Peyer's patch (tissue), 4 donors: Measurements from ENCODE around the gene FRMD5. TPM values are rescaled to one million over a fixed set of nuclear protein-coding genes. Genes with fewer than 3 reads are reported as not detected.

Experiments used
- DNase-seq, 3 donors: peaks; one replicate each; pipeline ENCODE4 v3.0.0-alpha.2; 2017 to 2019
- H3K27ac ChIP-seq, 4 donors: fragments of 200-600 bp; sonication (generic); one replicate each; pipeline ENCODE4 v1.5.1; 2016 to 2019
- H3K27me3 ChIP-seq, 2 donors: fragments of 200-600 bp; sonication (generic); one replicate each; pipeline ENCODE4 v1.5.1; 2019
- H3K36me3 ChIP-seq, 3 donors: fragments of 200-600 bp; sonication (generic); one replicate each; pipeline ENCODE4 v1.5.1; 2016 to 2019
- H3K4me1 ChIP-seq, 4 donors: fragments of 200-600 bp; sonication (generic); one replicate each; pipeline ENCODE4 v1.5.1; 2016 to 2019
- H3K4me3 ChIP-seq, 4 donors: fragments of 200-600 bp; sonication (generic); 1 replicate in 3 of 4; 2 replicates in 1 of 4; pipeline ENCODE4 v1.5.1; 2016 to 2019; ENCODE audit warnings: mild to moderate bottlenecking in 1 of 4
- H3K9me3 ChIP-seq, 4 donors: fragments of 200-600 bp; sonication (generic); one replicate each; pipeline ENCODE4 v1.5.1; 2016 to 2019; ENCODE audit warnings: mild to moderate bottlenecking in 1 of 4
- POLR2A ChIP-seq, 2 donors: fragments of 450-650 bp; IDR thresholded peaks; one replicate each; pipeline ENCODE4 v1.5.1; 2017; ENCODE audit warnings: antibody characterized with exemption in 2 of 2, mild to moderate bottlenecking in 2 of 2, moderate library complexity in 2 of 2
- total RNA-seq, 4 donors: library from RNA; depleted of rRNA; stranded (reverse); fragments of >200 nt; gene quantifications; one replicate each; pipeline ENCODE4 v1.1.0, GENCODE V29; 2016
- TF ChIP-seq, protein P1 (sequence below), 6 experiments: fragments of 450-650 bp in 4 of 6; fragments of 200-600 bp in 2 of 6; sonication (generic) in 1 of 6; IDR thresholded peaks; one replicate each; pipeline ENCODE4 v1.5.1; 2017 to 2019; ENCODE audit warnings: antibody characterized with exemption in 6 of 6, mild to moderate bottlenecking in 3 of 6, moderate library complexity in 1 of 6

Gene FRMD5
- total RNA-seq, 4 donors from 2014 or later = 0.54 to 5.0 (median 0.57) TPM; not detected in 1

GRCh38 chr15:44029003-44029402, 166.1 kb downstream of the FRMD5 start:
- no peaks in the 10 kb centered on the region for H3K9me3 ChIP-seq
- H3K4me3 ChIP-seq = no peak overlapping the region
- H3K27me3 ChIP-seq = no peaks in the 10 kb centered on the region
- TF ChIP-seq POLR2A (IDR thresholded peaks at IDR 0.05) = no peak
- TF ChIP-seq, protein P1, sequence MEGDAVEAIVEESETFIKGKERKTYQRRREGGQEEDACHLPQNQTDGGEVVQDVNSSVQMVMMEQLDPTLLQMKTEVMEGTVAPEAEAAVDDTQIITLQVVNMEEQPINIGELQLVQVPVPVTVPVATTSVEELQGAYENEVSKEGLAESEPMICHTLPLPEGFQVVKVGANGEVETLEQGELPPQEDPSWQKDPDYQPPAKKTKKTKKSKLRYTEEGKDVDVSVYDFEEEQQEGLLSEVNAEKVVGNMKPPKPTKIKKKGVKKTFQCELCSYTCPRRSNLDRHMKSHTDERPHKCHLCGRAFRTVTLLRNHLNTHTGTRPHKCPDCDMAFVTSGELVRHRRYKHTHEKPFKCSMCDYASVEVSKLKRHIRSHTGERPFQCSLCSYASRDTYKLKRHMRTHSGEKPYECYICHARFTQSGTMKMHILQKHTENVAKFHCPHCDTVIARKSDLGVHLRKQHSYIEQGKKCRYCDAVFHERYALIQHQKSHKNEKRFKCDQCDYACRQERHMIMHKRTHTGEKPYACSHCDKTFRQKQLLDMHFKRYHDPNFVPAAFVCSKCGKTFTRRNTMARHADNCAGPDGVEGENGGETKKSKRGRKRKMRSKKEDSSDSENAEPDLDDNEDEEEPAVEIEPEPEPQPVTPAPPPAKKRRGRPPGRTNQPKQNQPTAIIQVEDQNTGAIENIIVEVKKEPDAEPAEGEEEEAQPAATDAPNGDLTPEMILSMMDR (IDR thresholded peaks at IDR 0.05) = no peak
- no peaks in the 10 kb centered on the region for H3K36me3 ChIP-seq
- DNase-seq = no peak
- no peaks in the 10 kb centered on the region for H3K4me1 ChIP-seq
- H3K27ac ChIP-seq = no peak overlapping the region

DNA sequence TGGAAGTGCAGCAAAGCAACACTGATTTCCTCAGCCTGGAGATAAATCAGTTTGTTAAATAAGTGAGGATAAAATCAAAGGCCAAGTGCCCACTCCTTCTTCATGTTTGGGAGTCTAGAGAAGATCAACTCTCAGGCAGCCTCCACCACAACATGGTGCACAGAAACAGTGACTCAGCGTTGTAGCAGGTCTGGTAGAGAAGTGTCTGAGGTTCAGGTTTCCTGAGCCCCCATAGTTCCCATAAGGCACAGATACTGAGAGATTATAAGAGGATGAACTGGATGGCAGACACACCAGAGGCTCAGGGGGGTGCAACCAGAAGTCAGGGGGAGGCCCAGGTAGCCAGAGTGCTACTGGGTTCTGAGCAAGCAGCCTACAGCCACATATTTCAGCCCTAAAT, 166.7 kb downstream of the FRMD5 start:
- Histone ChIP-seq H3K4me1 (no peaks in the 10 kb centered on the region), H3K9me3 (no peaks in the 10 kb centered on the region), H3K27me3 (no peaks in the 10 kb centered on the region), H3K36me3 (no peaks in the 10 kb centered on the region), H3K27ac (no peak overlapping the region), H3K4me3 (no peak overlapping the region)
- no peak for DNase-seq
- TF ChIP-seq POLR2A (IDR thresholded peaks at IDR 0.05) = no peak
- TF ChIP-seq, protein P1 (IDR thresholded peaks at IDR 0.05) = no peak

DNA sequence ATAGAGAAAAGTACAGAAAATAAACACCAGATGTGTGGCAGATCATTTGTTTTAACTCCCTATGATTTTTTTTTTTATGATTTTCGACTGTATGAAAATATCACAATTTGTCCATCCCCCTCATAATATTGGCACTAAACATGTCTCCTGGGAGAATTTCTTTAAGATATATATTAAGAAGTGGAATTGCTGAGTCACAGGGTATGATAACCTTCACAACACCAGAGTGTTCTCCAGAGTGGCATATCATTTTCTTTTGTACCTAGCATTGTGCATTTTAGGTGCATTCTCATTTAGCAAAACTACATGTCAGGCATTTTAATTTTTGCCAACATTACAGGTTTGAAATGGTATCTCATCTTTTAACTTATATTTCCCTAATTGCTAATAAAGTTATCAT, 170.9 kb downstream of the FRMD5 start:
- TF ChIP-seq, protein P1 (IDR thresholded peaks at IDR 0.05) = no peak
- TF ChIP-seq POLR2A (IDR thresholded peaks at IDR 0.05) = no peak
- Histone ChIP-seq H3K4me3 (no peak overlapping the region), H3K4me1 (no peaks in the 10 kb centered on the region), H3K27ac (no peak overlapping the region), H3K36me3 (no peaks in the 10 kb centered on the region), H3K9me3 (no peaks in the 10 kb centered on the region), H3K27me3 (no peaks in the 10 kb centered on the region)
- DNase-seq = no peak

GRCh38 chr15:44023176-44023575, 171.9 kb downstream of the FRMD5 start:
- TF ChIP-seq, protein P1 (IDR thresholded peaks at IDR 0.05) = no peak
- TF ChIP-seq POLR2A (IDR thresholded peaks at IDR 0.05) = no peak
- DNase-seq = no peak
- Histone ChIP-seq H3K27ac (no peak overlapping the region), H3K4me1 (no peaks in the 10 kb centered on the region), H3K4me3 (no peak overlapping the region), H3K9me3 (no peaks in the 10 kb centered on the region), H3K27me3 (no peaks in the 10 kb centered on the region), H3K36me3 (no peaks in the 10 kb centered on the region)

- no peak for DNase-seq
- no peaks in the 10 kb centered on the region for H3K36me3 ChIP-seq
- no peaks in the 10 kb centered on the region for H3K9me3 ChIP-seq
- no peak overlapping the region for H3K4me3 ChIP-seq
- H3K27ac ChIP-seq = no peak overlapping the region
- no peaks in the 10 kb centered on the region for H3K4me1 ChIP-seq
- TF ChIP-seq, protein P1 (IDR thresholded peaks at IDR 0.05) = no peak
- no peak for TF ChIP-seq POLR2A (IDR thresholded peaks at IDR 0.05)
- H3K27me3 ChIP-seq = no peaks in the 10 kb centered on the region
These were observed 176.9 kb downstream of the FRMD5 start for GRCh38 chr15:44018151-44018550.
